A549 treated with CORT108297 at 1 μM for 4 hours (cell line): ENCODE results near the gene PRMT2. TPM values are rescaled to one million over a fixed set of nuclear protein-coding genes. Genes with fewer than 3 reads are reported as not detected.

Experiments used
- total RNA-seq: library from RNA; stranded (reverse); fragments of 200-300 nt; extraction: Qiagen RNA extraction; gene quantifications from 5 replicates; pipeline ENCODE4 v1.2.3, GENCODE V29; 2022

Gene PRMT2
- 46.7 to 56.1 TPM (median 55.3 TPM) in 5 replicates for total RNA-seq

DNA sequence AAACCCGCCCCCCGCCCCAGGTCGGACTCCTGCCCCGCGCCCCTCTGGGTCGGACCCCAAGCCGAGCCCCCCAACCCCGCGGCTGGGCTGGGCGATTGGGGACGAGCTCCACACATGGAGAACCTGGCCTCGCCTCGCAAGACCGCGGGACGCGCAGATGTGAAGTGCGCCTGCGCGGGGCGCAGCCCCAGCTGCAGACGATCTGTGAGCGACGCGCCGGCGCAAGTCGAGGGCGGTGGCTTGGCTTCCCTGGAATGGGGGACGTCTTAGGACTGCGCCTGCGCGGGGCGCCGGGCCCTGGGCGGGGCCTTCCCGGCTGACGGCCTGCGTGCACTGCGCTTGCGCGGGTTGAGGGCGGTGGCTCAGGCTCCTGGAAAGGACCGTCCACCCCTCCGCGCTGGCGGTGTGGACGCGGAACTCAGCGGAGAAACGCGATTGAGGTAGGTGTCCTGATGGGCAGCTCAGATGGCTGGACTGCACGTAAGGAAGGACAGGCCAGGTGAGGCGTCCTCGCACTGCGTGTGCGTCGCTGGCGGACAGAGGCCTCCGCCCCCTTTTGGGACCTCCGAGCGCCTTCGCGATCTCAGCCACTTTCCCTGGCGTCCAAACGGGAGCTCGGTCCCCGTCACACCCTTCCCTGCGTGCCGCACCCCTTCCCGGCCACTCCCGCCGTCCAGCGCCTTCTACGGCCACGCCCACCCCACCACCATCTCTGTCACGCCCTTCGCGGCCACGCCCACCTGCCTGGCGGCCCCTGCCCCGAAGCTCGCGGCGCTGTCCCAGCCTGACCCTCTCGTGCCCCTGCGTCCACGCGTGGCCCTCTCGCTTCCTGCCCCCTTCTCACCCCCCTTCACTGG is at the start of gene PRMT2:
PRMT2 (plus strand) TSS at position 351 of the 857 bp plus-strand sequence. CDS start 1,278 bp downstream, outside the sequence.

DNA sequence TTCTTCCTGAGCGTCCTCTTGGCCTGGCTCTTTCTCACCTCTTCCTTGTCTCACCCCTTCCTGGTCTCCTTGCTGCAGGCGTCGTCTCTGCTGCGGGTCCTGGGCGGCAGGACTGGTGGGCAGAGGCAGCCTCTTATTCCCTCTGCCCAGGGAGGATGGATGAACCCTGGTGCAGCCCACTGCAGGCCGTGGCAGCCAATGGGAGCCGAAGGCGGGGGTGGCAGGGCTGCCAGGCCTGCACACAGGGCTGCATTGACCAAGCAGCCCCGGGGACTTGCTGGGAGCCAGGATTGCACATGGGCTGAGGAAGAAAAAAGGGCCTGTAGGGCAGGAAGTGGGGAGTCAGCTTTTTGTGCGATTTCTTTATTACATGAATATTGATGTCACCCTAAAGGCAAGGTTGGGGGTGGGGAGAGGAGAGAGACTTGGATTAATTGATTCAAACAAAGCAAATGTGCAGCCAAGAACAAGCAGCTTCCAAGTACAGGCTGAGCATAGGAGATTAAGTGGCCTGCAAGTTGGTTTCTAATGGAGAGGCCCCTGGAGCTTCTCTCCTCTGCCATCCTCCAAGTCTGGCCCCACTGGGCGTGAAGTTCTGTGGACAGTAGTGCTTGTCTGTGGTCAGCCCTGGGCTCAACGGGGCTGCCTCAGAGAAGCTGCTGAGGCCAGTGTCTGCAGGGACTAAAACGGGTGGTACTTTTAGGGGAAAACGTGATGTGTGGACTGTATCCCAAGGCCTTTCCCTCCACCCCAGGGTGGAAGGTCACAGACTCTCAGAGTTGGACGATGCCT is 30.3 kb upstream of the PRMT2 start, which contains the start of gene S100B:
S100B (minus strand) TSS at position 108 of the 792 bp plus-strand sequence. CDS start 2,667 bp downstream, outside the sequence.

Other genes starting within 250 kb of the PRMT2 start
- 9.2 to 13.6 TPM (median 12.1 TPM) in 5 replicates for gene DIP2A, start 176.8 kb upstream of the PRMT2 start, total RNA-seq
- gene S100B, start 30.6 kb upstream of the PRMT2 start, total RNA-seq: not detected in 5 replicates